Activated naive CD8-positive, alpha-beta T cell treated with anti-CD3 and anti-CD28 coated beads, Interleukin-2, amount 50 U/mL, for 24 hours (primary cell): ENCODE results near the gene SYNGAP1.

Experiments used
- ATAC-seq: fragments of 150-1000 bp; cut with Tn5 transposase; one replicate; pipeline ENCODE4 v1.10.0; 2021
- DNase-seq: peaks from one replicate; pipeline ENCODE4 v3.0.0; 2021
- H3K27ac Mint-ChIP-seq: one replicate; pipeline ENCODE4 v1.8.0; 2021; ENCODE audit warnings: mild to moderate bottlenecking, mixed read lengths
- H3K27me3 Mint-ChIP-seq: one replicate; pipeline ENCODE4 v1.8.0; 2021; ENCODE audit warnings: mixed read lengths
- H3K36me3 Mint-ChIP-seq: one replicate; pipeline ENCODE4 v1.8.0; 2021; ENCODE audit warnings: low read depth, mixed read lengths
- H3K4me1 Mint-ChIP-seq: one replicate; pipeline ENCODE4 v1.8.0; 2021; ENCODE audit warnings: mixed read lengths
- H3K4me3 Mint-ChIP-seq: one replicate; pipeline ENCODE4 v1.8.0; 2021; ENCODE audit warnings: mild to moderate bottlenecking, moderate library complexity, mixed read lengths
- H3K9me3 Mint-ChIP-seq: one replicate; pipeline ENCODE4 v1.8.0; 2021; ENCODE audit warnings: mixed read lengths

SYNGAP1 gene

GRCh38 chr6:33433001-33433543 lies 13.2 kb downstream of the SYNGAP1 start:
- Mint-ChIP-seq H3K27me3 (no peaks in the 10 kb centered on the region), H3K36me3 (peaks cover 28% of the 10 kb centered on the region)
- ATAC-seq: no peak

GRCh38 chr6:33433544-33434191 lies 13.8 kb downstream of the SYNGAP1 start:
- DNase-seq (no peak), ATAC-seq (no peak)
- Mint-ChIP-seq H3K27ac (no peak overlapping the region), H3K4me1 (peaks cover 48% of the 10 kb centered on the region), H3K36me3 (peaks cover 32% of the 10 kb centered on the region), H3K9me3 (no peaks in the 10 kb centered on the region), H3K27me3 (no peaks in the 10 kb centered on the region), H3K4me3 (no peak overlapping the region)

More at GRCh38 chr6:33433001-33433543, 13.2 kb downstream of the SYNGAP1 start:
- peak overlapping the region; percentile 91 for H3K4me3 Mint-ChIP-seq
- no peaks in the 10 kb centered on the region for H3K9me3 Mint-ChIP-seq
- no peak for DNase-seq
- H3K27ac Mint-ChIP-seq: peak overlapping the region; percentile 24
- H3K4me1 Mint-ChIP-seq: peaks cover 54% of the 10 kb centered on the region

- no peak for ATAC-seq
- DNase-seq: no peak
- H3K9me3 Mint-ChIP-seq: no peaks in the 10 kb centered on the region
- no peak overlapping the region for H3K4me3 Mint-ChIP-seq
- no peak overlapping the region for H3K27ac Mint-ChIP-seq
- peaks cover 32% of the 10 kb centered on the region for H3K36me3 Mint-ChIP-seq
- no peaks in the 10 kb centered on the region for H3K27me3 Mint-ChIP-seq
- H3K4me1 Mint-ChIP-seq: peaks cover 38% of the 10 kb centered on the region
Observed at GRCh38 chr6:33434961-33435360, 15.1 kb downstream of the SYNGAP1 start.

- H3K4me3 Mint-ChIP-seq: no peak overlapping the region
- no peak overlapping the region for H3K27ac Mint-ChIP-seq
- H3K4me1 Mint-ChIP-seq: peaks cover 13% of the 10 kb centered on the region
- peaks cover 36% of the 10 kb centered on the region for H3K36me3 Mint-ChIP-seq
- ATAC-seq (no peak), DNase-seq (no peak)
- no peaks in the 10 kb centered on the region for H3K27me3 Mint-ChIP-seq
- no peaks in the 10 kb centered on the region for H3K9me3 Mint-ChIP-seq
Observed at GRCh38 chr6:33437666-33438065, 17.8 kb downstream of the SYNGAP1 start.

GRCh38 chr6:33438978-33439594 lies 19.2 kb downstream of the SYNGAP1 start:
- DNase-seq: no peak

GRCh38 chr6:33439956-33440648 lies 20.2 kb downstream of the SYNGAP1 start:
- peaks cover 30% of the 10 kb centered on the region for H3K36me3 Mint-ChIP-seq
- H3K9me3 Mint-ChIP-seq: no peaks in the 10 kb centered on the region
- H3K4me3 Mint-ChIP-seq: no peak overlapping the region
- no peak for DNase-seq
- peaks cover 3% of the 10 kb centered on the region for H3K4me1 Mint-ChIP-seq
- no peaks in the 10 kb centered on the region for H3K27me3 Mint-ChIP-seq
- no peak for ATAC-seq
- peak overlapping the region; percentile 20 for H3K27ac Mint-ChIP-seq

More at GRCh38 chr6:33438978-33439594, 19.2 kb downstream of the SYNGAP1 start:
- H3K9me3 Mint-ChIP-seq: no peaks in the 10 kb centered on the region
- H3K27ac Mint-ChIP-seq: no peak overlapping the region
- ATAC-seq: no peak
- H3K36me3 Mint-ChIP-seq: peaks cover 31% of the 10 kb centered on the region
- no peak overlapping the region for H3K4me3 Mint-ChIP-seq
- no peaks in the 10 kb centered on the region for H3K27me3 Mint-ChIP-seq
- H3K4me1 Mint-ChIP-seq: peaks cover 3% of the 10 kb centered on the region

- Mint-ChIP-seq H3K27me3 (no peaks in the 10 kb centered on the region), H3K4me1 (peaks cover 3% of the 10 kb centered on the region), H3K4me3 (no peak overlapping the region), H3K9me3 (no peaks in the 10 kb centered on the region), H3K27ac (no peak overlapping the region), H3K36me3 (peaks cover 28% of the 10 kb centered on the region)
- ATAC-seq (no peak), DNase-seq (no peak)
Observed at GRCh38 chr6:33440649-33441309, 20.9 kb downstream of the SYNGAP1 start.

GRCh38 chr6:33441457-33441856 lies 21.6 kb downstream of the SYNGAP1 start:
- Mint-ChIP-seq H3K27me3 (no peaks in the 10 kb centered on the region), H3K27ac (no peak overlapping the region)
- DNase-seq: no peak

GRCh38 chr6:33442283-33442682 lies 22.4 kb downstream of the SYNGAP1 start:
- ATAC-seq: no peak
- H3K36me3 Mint-ChIP-seq: peaks cover 20% of the 10 kb centered on the region
- no peak for DNase-seq
- no peak overlapping the region for H3K27ac Mint-ChIP-seq
- H3K4me1 Mint-ChIP-seq: peaks cover 3% of the 10 kb centered on the region
- H3K9me3 Mint-ChIP-seq: no peaks in the 10 kb centered on the region
- no peaks in the 10 kb centered on the region for H3K27me3 Mint-ChIP-seq
- no peak overlapping the region for H3K4me3 Mint-ChIP-seq

More at GRCh38 chr6:33441457-33441856, 21.6 kb downstream of the SYNGAP1 start:
- peaks cover 25% of the 10 kb centered on the region for H3K36me3 Mint-ChIP-seq
- peaks cover 3% of the 10 kb centered on the region for H3K4me1 Mint-ChIP-seq
- no peaks in the 10 kb centered on the region for H3K9me3 Mint-ChIP-seq
- H3K4me3 Mint-ChIP-seq: no peak overlapping the region
- no peak for ATAC-seq

- H3K27ac Mint-ChIP-seq: no peak overlapping the region
Observed at GRCh38 chr6:33443025-33443424, 23.2 kb downstream of the SYNGAP1 start.

GRCh38 chr6:33443619-33444504 lies 24.0 kb downstream of the SYNGAP1 start:
- Mint-ChIP-seq H3K9me3 (no peaks in the 10 kb centered on the region), H3K27ac (no peak overlapping the region), H3K4me3 (no peak overlapping the region), H3K4me1 (peaks cover 3% of the 10 kb centered on the region), H3K27me3 (no peaks in the 10 kb centered on the region), H3K36me3 (peaks cover 15% of the 10 kb centered on the region)
- DNase-seq (no peak), ATAC-seq (no peak)

More at GRCh38 chr6:33443025-33443424, 23.2 kb downstream of the SYNGAP1 start:
- peaks cover 3% of the 10 kb centered on the region for H3K4me1 Mint-ChIP-seq
- peak; percentile 15 for ATAC-seq
- DNase-seq: no peak
- H3K9me3 Mint-ChIP-seq: no peaks in the 10 kb centered on the region
- peaks cover 20% of the 10 kb centered on the region for H3K36me3 Mint-ChIP-seq
- H3K27me3 Mint-ChIP-seq: no peaks in the 10 kb centered on the region
- no peak overlapping the region for H3K4me3 Mint-ChIP-seq

GRCh38 chr6:33445119-33445603 lies 25.3 kb downstream of the SYNGAP1 start:
- DNase-seq (no peak), ATAC-seq (no peak)
- Mint-ChIP-seq H3K4me1 (no peaks in the 10 kb centered on the region), H3K9me3 (no peaks in the 10 kb centered on the region), H3K27ac (no peak overlapping the region), H3K4me3 (no peak overlapping the region), H3K36me3 (peaks cover 16% of the 10 kb centered on the region), H3K27me3 (no peaks in the 10 kb centered on the region)

- Mint-ChIP-seq H3K27me3 (no peaks in the 10 kb centered on the region), H3K4me1 (no peaks in the 10 kb centered on the region), H3K9me3 (no peaks in the 10 kb centered on the region), H3K4me3 (no peak overlapping the region), H3K27ac (peak overlapping the region; percentile 4), H3K36me3 (peaks cover 16% of the 10 kb centered on the region)
- ATAC-seq (no peak), DNase-seq (no peak)
Observed at GRCh38 chr6:33446356-33446755, 26.5 kb downstream of the SYNGAP1 start.
